Sigmoid colon (tissue), 4 donors: ENCODE data around the gene SLC35E1.

Experiments
- POLR2A ChIP-seq, 2 donors: fragments of 450-650 bp; IDR thresholded peaks; one replicate each; pipeline ENCODE4 v1.6.1; 2016; ENCODE audit warnings: antibody characterized with exemption in 2 of 2, mild to moderate bottlenecking in 2 of 2, moderate library complexity in 2 of 2
- POLR2AphosphoS5 ChIP-seq, 4 donors: sonication (generic); formaldehyde crosslinking; IDR thresholded peaks; one replicate each; pipeline ENCODE4 v1.6.1; 2017; ENCODE audit warnings: antibody characterized with exemption in 4 of 4
- TF ChIP-seq, protein P1 (sequence below), 4 experiments: fragments of 450-650 bp in 3 of 4; fragments of 200-600 bp in 1 of 4; IDR thresholded peaks; one replicate each; pipeline ENCODE4 v1.5.1; 2016 to 2019; ENCODE audit warnings: antibody characterized with exemption in 4 of 4, mild to moderate bottlenecking in 3 of 4, moderate library complexity in 2 of 4

DNA sequence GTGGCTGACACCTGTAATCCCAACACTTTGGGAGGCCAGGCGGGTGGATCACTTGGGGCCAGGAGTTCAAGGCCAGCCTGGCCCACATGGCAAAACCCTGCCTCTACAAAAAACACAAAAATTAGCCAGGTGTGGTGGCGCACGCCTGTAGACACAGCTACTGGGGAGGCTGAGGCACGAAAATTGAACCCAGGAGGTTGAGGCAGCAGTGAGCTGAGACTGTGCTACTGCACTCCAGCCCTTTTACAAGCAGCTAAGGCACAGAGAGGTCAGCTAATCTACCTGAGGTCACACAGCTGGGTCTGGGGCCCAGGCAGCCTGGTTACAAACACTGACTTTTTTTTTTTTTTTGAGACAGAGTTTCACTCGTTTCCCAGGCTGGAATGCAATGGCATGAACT is 28.6 kb upstream of the SLC35E1 start:
- TF ChIP-seq, protein P1, sequence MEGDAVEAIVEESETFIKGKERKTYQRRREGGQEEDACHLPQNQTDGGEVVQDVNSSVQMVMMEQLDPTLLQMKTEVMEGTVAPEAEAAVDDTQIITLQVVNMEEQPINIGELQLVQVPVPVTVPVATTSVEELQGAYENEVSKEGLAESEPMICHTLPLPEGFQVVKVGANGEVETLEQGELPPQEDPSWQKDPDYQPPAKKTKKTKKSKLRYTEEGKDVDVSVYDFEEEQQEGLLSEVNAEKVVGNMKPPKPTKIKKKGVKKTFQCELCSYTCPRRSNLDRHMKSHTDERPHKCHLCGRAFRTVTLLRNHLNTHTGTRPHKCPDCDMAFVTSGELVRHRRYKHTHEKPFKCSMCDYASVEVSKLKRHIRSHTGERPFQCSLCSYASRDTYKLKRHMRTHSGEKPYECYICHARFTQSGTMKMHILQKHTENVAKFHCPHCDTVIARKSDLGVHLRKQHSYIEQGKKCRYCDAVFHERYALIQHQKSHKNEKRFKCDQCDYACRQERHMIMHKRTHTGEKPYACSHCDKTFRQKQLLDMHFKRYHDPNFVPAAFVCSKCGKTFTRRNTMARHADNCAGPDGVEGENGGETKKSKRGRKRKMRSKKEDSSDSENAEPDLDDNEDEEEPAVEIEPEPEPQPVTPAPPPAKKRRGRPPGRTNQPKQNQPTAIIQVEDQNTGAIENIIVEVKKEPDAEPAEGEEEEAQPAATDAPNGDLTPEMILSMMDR (IDR thresholded peaks at IDR 0.05) = no peak
- TF ChIP-seq POLR2AphosphoS5 (IDR thresholded peaks at IDR 0.05) (no peak), POLR2A (IDR thresholded peaks at IDR 0.05) (no peak)
